ENCODE results near the gene TBC1D19.

TBC1D19 gene

GRCh38 chr4:26782168-26782829 is 198.4 kb downstream of the TBC1D19 start:
- no peak for DNase-seq (ENCODE audit: low read depth in 2 of 2)

DNA sequence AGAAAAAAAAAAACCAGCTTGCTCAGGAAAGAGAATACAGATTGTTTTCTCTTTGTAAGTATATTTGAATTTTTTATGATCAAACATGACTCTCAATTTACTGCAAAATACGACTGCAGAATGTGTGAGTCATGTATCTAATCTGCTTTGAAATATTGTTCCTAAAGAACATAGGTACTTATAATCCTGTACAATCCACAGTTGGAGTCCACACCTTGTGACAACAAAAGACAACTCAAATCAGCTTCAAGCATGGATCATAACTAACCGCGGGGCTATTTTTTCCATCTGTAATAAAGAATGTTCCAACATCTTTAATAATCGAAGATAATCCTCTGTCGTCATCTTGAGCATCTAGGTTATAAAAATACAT is 198.9 kb downstream of the TBC1D19 start:
- no peak for DNase-seq (ENCODE audit: low read depth in 2 of 2)

DNA sequence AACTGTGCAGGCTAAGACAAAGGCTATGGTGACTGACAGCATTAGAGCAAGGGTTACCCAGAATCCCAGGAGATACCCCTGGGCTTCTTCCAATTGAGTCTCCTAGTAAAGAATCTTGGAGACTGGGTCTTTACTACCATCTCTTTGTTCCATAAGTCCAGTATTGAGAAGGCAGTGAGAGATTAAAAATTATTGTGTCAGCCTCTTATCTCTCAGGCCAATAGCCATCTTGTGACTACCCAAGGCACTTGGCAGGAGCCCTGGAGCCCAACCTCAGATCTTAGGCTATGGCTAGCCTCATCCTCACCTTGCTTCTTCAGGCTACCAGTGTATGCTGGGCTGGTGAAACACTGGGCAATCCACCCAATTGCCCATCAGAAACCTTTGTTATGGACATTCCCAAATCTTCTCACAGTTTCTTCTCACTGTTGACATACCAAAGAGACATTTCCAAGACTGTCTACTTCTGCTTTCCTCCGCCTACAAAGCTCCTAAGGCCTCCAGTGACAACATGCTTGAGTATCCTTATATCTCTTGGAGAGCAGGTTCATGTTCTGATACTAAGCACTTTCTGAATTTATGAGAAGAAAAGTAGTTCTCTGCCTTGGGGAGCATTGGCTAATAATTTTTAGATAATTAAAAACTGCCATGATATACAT is 200.5 kb downstream of the TBC1D19 start:
- no peak for DNase-seq (ENCODE audit: low read depth in 2 of 2)

DNA sequence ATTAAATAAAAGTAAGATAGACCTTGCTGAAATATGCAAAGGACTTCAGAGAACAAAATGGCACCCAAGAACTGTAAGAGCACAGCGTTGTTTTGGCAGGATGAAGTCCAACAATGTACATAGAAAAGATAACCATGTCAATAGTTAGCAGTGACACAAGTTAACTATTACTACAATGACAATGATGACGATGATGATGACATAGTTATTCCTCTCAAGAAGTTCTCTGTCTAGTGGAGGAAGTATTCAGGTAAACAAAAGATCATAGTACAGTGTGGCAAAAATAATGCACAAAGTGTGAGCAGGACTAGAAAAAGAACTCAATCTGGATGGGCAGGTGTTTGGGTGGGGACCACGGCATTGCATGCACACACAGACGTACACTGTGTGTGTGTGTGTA is 201.4 kb downstream of the TBC1D19 start:
- no peak for DNase-seq (ENCODE audit: low read depth in 2 of 2)

DNA sequence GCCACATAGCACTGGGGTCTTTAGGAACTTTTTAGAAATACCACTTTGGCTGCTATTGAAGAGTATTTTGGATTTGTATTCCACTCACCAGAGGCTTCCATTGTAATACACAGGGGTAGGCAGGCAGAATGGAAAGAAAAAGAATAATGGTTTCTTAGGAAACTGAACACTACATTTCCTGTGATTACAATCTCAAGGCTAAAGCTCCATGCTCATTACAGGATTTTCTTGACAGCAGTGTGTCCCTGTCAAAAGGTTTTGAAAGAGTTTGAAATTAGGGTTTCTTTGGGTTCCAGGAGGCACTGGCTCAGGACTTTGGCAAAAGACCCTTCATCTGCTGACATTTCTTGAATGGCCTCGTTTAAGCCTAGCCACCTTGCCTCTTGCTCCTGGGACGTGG is 201.9 kb downstream of the TBC1D19 start:
- DNase-seq (ENCODE audit: low read depth in 2 of 2): no peak

- no peak for DNase-seq (ENCODE audit: low read depth in 2 of 2)
These were observed 203.0 kb downstream of the TBC1D19 start for GRCh38 chr4:26786916-26787315.

GRCh38 chr4:26787461-26788340 is 203.8 kb downstream of the TBC1D19 start:
- no peak for DNase-seq (ENCODE audit: low read depth in 2 of 2)

GRCh38 chr4:26788341-26788733 is 204.5 kb downstream of the TBC1D19 start:
- no peak for DNase-seq (ENCODE audit: low read depth in 2 of 2)

DNA sequence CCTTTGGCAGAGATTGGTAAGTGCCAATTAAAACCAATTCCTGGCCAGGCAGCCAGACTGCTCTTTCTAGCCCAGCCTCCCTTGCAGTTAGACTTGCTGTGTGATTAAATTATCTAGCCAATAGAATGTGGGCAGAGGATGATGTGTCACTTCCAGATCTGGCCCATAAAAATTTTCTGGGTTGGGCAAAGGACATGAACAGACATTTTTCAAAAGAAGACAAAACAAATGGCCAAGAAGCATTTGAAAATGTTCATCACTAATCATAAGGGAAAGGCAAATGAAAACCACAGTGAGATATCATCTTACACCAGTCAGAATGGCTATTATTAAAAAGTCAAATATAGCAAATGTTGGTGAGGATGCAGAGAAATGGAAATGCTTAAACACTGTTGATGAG is 205.3 kb downstream of the TBC1D19 start:
- no peak for DNase-seq (ENCODE audit: low read depth in 2 of 2)

- DNase-seq (ENCODE audit: low read depth in 2 of 2): no peak
These were observed 207.5 kb downstream of the TBC1D19 start for GRCh38 chr4:26791346-26791745.

- no peak for DNase-seq (ENCODE audit: low read depth in 2 of 2)
These were observed 208.8 kb downstream of the TBC1D19 start for GRCh38 chr4:26792639-26793038.

DNA sequence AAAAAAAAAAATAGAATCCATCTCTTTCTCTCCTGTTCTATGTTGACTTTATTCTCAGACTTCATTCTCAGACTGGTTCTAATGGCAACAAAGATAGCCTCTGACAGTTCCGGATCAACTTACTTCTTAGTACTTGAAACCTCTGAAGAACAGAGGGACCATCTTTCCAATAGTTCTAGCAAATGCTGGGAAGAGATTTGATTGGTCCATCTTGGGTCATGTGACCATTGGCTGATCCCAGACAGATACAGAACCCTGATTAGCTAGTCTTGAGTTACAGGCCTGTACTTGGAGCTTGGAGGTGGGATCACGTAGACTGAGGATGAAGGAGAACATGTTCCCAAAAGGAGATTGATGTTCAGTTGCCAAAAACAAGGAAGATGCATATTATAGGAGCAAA is 209.9 kb downstream of the TBC1D19 start:
- no peak for DNase-seq (ENCODE audit: low read depth in 2 of 2)

- DNase-seq (ENCODE audit: low read depth in 2 of 2): no peak
These were observed 212.2 kb downstream of the TBC1D19 start for GRCh38 chr4:26796081-26796480.

DNA sequence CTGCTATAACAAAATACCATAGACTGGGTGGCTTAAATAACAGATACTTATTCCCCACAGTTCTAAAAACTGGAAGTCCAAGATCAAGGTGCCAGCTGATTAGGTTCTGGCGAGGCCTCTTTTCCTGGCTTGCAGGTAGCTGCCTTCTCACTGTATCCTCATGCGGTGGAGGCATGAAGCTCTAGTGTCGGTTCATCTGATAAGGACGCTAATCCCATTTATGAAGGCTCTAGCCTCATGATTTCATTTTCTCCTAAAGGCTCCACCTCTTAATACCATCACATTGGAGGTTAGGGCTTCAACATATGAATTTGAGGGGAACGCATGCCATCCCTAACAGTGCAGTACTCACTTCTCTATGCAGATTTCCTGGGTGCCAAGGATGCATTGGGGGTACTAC is 218.9 kb downstream of the TBC1D19 start:
- no peak for DNase-seq (ENCODE audit: low read depth in 2 of 2)

DNA sequence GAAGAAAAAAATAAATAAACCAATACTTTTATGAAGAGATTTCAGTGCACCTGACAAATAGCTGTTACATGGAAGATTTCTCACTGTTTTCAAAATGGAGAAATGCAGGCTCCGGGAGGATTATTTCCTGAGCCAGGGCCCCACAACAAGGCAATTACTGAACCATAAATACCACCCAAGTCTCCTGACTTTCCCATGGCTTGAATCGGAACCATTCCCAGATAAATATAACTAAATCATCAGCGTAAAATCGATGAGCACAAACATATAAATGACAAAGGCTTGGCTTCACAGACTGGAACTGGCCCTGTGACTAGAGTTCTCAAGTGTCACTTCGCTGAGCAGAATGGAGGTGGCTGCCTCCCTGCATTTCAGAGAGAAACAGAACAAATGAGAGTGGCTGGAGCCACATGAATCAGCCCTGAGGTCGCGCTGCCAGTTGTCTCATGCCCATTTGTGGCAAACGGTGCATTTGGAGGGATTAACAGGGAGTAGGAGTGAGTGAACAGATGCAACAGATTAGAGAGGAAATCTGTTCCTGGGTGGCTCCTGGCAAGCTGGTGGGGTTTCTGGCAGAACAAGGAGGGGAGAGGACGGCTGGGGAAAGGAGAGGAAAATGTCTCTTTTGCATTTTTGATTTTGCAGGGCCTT is 219.5 kb downstream of the TBC1D19 start:
- DNase-seq (ENCODE audit: low read depth in 2 of 2): no peak

DNA sequence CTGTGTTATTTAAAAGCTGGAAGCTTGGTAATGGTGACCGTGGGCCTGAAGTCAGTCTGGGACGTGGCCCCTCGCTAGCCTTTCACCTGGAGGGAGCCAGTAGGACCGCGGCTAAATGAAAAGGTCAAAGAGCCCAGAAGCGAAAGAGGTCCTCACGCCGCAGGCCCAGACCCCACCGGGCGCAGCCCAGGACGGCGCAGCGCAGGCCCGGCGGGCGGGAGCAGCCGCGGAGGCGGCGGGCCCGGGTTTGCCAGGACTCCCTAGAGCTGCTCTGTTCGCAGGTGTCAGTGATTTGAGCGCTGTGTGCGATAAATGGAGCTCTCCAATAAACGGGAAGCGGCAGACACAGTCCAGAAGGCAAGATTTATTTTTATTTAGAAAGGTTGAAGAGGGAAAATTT is 220.6 kb downstream of the TBC1D19 start:
- no peak for DNase-seq (ENCODE audit: low read depth in 2 of 2)

- no peak for DNase-seq (ENCODE audit: low read depth in 2 of 2)
These were observed 221.0 kb downstream of the TBC1D19 start for GRCh38 chr4:26804925-26805324.
